DND-41 (cell line): ENCODE measurements around the gene ZNHIT6.

Experiments used
- EZH2 ChIP-seq: IDR thresholded peaks from 3 replicates; pipeline ENCODE4 v1.6.1; 2012; ENCODE audit warnings: borderline replicate concordance, low read depth, mild to moderate bottlenecking, moderate library complexity, low read length, inconsistent platforms; ENCODE audit not compliant: severe bottlenecking
- TF ChIP-seq, protein P1 (sequence below): IDR thresholded peaks from 2 replicates; pipeline ENCODE4 v1.5.1; 2012; ENCODE audit warnings: borderline replicate concordance, low read length, moderate library complexity, mild to moderate bottlenecking; ENCODE audit not compliant: poor library complexity, severe bottlenecking; ENCODE audit errors: extremely low read depth

- TF ChIP-seq, protein P1, sequence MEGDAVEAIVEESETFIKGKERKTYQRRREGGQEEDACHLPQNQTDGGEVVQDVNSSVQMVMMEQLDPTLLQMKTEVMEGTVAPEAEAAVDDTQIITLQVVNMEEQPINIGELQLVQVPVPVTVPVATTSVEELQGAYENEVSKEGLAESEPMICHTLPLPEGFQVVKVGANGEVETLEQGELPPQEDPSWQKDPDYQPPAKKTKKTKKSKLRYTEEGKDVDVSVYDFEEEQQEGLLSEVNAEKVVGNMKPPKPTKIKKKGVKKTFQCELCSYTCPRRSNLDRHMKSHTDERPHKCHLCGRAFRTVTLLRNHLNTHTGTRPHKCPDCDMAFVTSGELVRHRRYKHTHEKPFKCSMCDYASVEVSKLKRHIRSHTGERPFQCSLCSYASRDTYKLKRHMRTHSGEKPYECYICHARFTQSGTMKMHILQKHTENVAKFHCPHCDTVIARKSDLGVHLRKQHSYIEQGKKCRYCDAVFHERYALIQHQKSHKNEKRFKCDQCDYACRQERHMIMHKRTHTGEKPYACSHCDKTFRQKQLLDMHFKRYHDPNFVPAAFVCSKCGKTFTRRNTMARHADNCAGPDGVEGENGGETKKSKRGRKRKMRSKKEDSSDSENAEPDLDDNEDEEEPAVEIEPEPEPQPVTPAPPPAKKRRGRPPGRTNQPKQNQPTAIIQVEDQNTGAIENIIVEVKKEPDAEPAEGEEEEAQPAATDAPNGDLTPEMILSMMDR = no peak
- no peak for TF ChIP-seq EZH2
Observed at GRCh38 chr1:85649591-85649990, 58.6 kb downstream of the ZNHIT6 start.
